Subcutaneous adipose tissue (tissue), 4 donors: ENCODE results near the gene COL27A1. TPM values are rescaled to one million over a fixed set of nuclear protein-coding genes. Genes with fewer than 3 reads are reported as not detected.

Source experiments
- CTCF ChIP-seq: fragments of 450-650 bp; IDR thresholded peaks from one replicate; pipeline ENCODE4 v1.5.1; 2016; ENCODE audit warnings: low read depth, mild to moderate bottlenecking, control low read depth, antibody characterized with exemption, moderate library complexity
- total RNA-seq, 4 donors: library from RNA; depleted of rRNA; stranded (reverse); fragments of >200 nt; gene quantifications; one replicate each; pipeline ENCODE4 v1.1.0, GENCODE V29; 2016

The COL27A1 gene
- total RNA-seq, 4 donors from 2014 or later = 1.0 to 7.7 (median 4.4) TPM

GRCh38 chr9:114248299-114248707 lies 93.0 kb downstream of the COL27A1 start:
- no peak for TF ChIP-seq CTCF

- TF ChIP-seq CTCF = no peak
Observed at GRCh38 chr9:114249424-114250234, 94.3 kb downstream of the COL27A1 start.

- TF ChIP-seq CTCF = no peak
Observed at GRCh38 chr9:114250235-114250568, 94.9 kb downstream of the COL27A1 start.

GRCh38 chr9:114250648-114251047 lies 95.3 kb downstream of the COL27A1 start:
- TF ChIP-seq CTCF = no peak

- TF ChIP-seq CTCF = no peak
Observed at GRCh38 chr9:114252394-114252793, 97.1 kb downstream of the COL27A1 start.

GRCh38 chr9:114256827-114257328 lies 101.5 kb downstream of the COL27A1 start:
- TF ChIP-seq CTCF = no peak

- TF ChIP-seq CTCF = no peak
Observed at GRCh38 chr9:114258218-114258617, 102.9 kb downstream of the COL27A1 start.
